Activated CD4-positive, alpha-beta memory T cell treated with anti-CD3 and anti-CD28 coated beads for 36 hours (primary cell): Measurements from ENCODE around the gene FAM53C. TPM values are rescaled to one million over a fixed set of nuclear protein-coding genes. Genes with fewer than 3 reads are reported as not detected.
"Not testable (repeated sequence)": the region's sequence is repeated elsewhere in the genome, so short reads cannot be mapped to it uniquely, and the experiment has no call there.

Source experiments
- CTCF ChIA-PET: fragments of 350-600 bp; sonication (Branson Sonifier 250); formaldehyde crosslinking; loops from one replicate; lab custom pipeline; 2021; ENCODE audit warnings: antibody characterized with exemption, inconsistent platforms; lab: Charles Lee
- POLR2A ChIA-PET: fragments of 350-600 bp; sonication (Branson Sonifier 250); formaldehyde crosslinking; loops from one replicate; lab custom pipeline; 2021; ENCODE audit warnings: antibody characterized with exemption; lab: Charles Lee
- DNase-seq: peaks from one replicate; pipeline ENCODE4 v3.0.0-alpha.2; 2020
- H3K27ac Mint-ChIP-seq: one replicate; pipeline ENCODE4 v1.8.0; 2021; ENCODE audit warnings: mixed read lengths
- H3K27me3 Mint-ChIP-seq: one replicate; pipeline ENCODE4 v1.8.0; 2021; ENCODE audit warnings: mixed read lengths
- H3K36me3 Mint-ChIP-seq: one replicate; pipeline ENCODE4 v1.8.0; 2021; ENCODE audit warnings: mixed read lengths
- H3K4me1 Mint-ChIP-seq: one replicate; pipeline ENCODE4 v1.8.0; 2021; ENCODE audit warnings: low read depth, mixed read lengths
- H3K4me3 Mint-ChIP-seq: one replicate; pipeline ENCODE4 v1.8.0; 2021; ENCODE audit warnings: mild to moderate bottlenecking, mixed read lengths
- H3K9me3 Mint-ChIP-seq: one replicate; pipeline ENCODE4 v1.8.0; 2021; ENCODE audit warnings: mixed read lengths
- intact Hi-C: fragments of 100-400 bp; cut with micrococcal nuclease; formaldehyde crosslinking; loops from one replicate; pipeline ENCODE4 v1.15.1; 2023
- total RNA-seq, 2 experiments: library from RNA; stranded (reverse); gene quantifications; one replicate each; pipeline ENCODE4 v1.2.3, GENCODE V29; 2021

The FAM53C gene
- total RNA-seq: 10 to 100 TPM; 17.2 to 19.2 TPM

DNA sequence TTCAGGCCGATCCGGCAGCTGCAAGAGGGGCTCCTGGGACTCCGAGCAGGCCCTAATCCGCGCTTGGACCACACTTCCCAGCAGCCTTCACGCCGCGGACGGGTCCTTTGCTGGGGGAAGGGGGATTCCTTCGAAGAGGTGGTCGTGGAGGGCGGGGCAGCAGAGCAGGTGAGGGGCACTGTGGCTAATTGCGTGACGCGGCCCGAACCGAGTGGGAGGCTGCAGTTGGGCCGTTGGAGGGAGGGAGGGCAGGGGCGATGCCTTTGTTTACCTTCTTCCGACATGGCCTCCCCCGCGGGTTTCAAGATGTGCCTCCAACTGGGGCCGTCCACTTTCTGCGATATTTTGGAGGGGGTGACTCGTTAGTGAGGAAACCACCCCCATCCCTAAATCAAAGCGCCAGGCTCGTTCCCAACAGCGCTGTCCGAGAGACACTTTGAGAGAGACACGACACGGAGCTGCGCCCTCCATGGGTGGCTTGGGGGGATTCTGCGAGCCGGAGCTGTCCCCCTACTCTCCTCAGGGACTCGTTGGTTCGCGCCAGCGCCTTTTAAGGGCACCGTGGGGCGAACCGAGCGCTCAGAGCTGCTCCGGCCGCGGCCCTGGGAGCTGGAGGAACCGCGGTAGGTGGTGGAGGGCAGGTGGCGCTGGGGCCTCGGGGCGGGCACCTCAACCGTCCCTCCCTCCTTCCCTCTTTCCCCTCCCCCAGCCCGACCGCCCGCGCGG, at the start of gene FAM53C:
Gene FAM53C (plus strand): TSS at position 582 of the 726 bp plus-strand sequence. CDS start 3,070 bp downstream, outside the sequence.
- H3K36me3 Mint-ChIP-seq: peaks cover 7% of the 10 kb centered on the region
- POLR2A ChIA-PET: interaction anchor here (0.5 to 6.0 kb wide), 6 partner anchors 14 to 206 kb away, joined by 3 to 105 read pairs (median 4); partner anchors contain the start of genes BRD8, CDC23, KDM3B and KIF20A
- H3K27ac Mint-ChIP-seq: peak within 1 kb of the TSS; percentile 96
- peak within 1 kb of the TSS; percentile 93 for H3K4me3 Mint-ChIP-seq
- H3K4me1 Mint-ChIP-seq: peaks cover 38% of the 10 kb centered on the region
- CTCF ChIA-PET: interaction anchor here (1.0 to 8.4 kb wide), 4 partner anchors 13 to 159 kb away, joined by 4 to 192 read pairs (median 4); partner anchors contain the start of genes KDM3B and KIF20A
- DNase-seq: peak; percentile 94
- no peaks in the 10 kb centered on the region for H3K27me3 Mint-ChIP-seq
- intact Hi-C loops: loop anchor here (1.0 to 5.0 kb wide), 5 partner anchors 14 to 586 kb away; partner anchors contain the start of genes BRD8, ETF1, HNRNPA0 and HSPA9
- no peaks in the 10 kb centered on the region for H3K9me3 Mint-ChIP-seq

DNA sequence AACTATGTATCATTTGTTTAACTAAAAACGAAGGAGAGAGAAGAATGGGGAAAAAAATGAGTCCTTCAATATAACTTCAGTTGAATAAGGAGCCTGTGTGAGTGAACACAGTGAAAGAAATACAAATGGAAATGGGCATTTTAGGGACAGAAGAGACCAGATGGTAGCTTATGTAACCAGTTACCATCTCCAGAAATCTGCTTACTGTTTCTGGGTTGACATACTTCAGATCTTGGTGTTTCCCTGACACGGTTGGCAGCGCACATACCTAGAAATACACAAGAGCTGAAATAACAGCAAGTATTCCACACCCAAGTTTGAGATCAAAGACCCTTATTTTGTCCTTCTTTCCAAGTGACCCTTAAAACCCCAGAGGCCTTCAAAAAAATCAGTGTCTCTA, 48.8 kb upstream of the FAM53C start:
- Mint-ChIP-seq H3K4me3 (no peak overlapping the region), H3K27ac (no peak overlapping the region), H3K4me1 (no peaks in the 10 kb centered on the region), H3K27me3 (no peaks in the 10 kb centered on the region), H3K9me3 (no peaks in the 10 kb centered on the region), H3K36me3 (no peaks in the 10 kb centered on the region)
- ChIA-PET CTCF (no interaction called here), POLR2A (no interaction called here)
- intact Hi-C loops: no loop called here
- DNase-seq: no peak

- H3K36me3 Mint-ChIP-seq: no peaks in the 10 kb centered on the region
- CTCF ChIA-PET: no interaction called here
- no peak overlapping the region for H3K27ac Mint-ChIP-seq
- no peaks in the 10 kb centered on the region for H3K9me3 Mint-ChIP-seq
- no peak for DNase-seq
- no peaks in the 10 kb centered on the region for H3K27me3 Mint-ChIP-seq
- intact Hi-C loops: no loop called here
- H3K4me1 Mint-ChIP-seq: no peaks in the 10 kb centered on the region
- POLR2A ChIA-PET: no interaction called here
- H3K4me3 Mint-ChIP-seq: no peak overlapping the region
Measured at GRCh38 chr5:138303372-138303771, 34.7 kb upstream of the FAM53C start.

GRCh38 chr5:138305797-138306196, 32.3 kb upstream of the FAM53C start:
- intact Hi-C loops: no loop called here
- CTCF ChIA-PET: interaction anchor here (0.6 kb wide), 1 partner anchor 46 kb away, joined by 3 read pairs; no protein-coding TSS in a partner anchor
- no peak for DNase-seq
- H3K9me3 Mint-ChIP-seq: no peaks in the 10 kb centered on the region
- POLR2A ChIA-PET: no interaction called here
- no peak overlapping the region for H3K27ac Mint-ChIP-seq
- H3K27me3 Mint-ChIP-seq: no peaks in the 10 kb centered on the region
- no peak overlapping the region for H3K4me3 Mint-ChIP-seq
- H3K4me1 Mint-ChIP-seq: no peaks in the 10 kb centered on the region
- H3K36me3 Mint-ChIP-seq: no peaks in the 10 kb centered on the region

DNA sequence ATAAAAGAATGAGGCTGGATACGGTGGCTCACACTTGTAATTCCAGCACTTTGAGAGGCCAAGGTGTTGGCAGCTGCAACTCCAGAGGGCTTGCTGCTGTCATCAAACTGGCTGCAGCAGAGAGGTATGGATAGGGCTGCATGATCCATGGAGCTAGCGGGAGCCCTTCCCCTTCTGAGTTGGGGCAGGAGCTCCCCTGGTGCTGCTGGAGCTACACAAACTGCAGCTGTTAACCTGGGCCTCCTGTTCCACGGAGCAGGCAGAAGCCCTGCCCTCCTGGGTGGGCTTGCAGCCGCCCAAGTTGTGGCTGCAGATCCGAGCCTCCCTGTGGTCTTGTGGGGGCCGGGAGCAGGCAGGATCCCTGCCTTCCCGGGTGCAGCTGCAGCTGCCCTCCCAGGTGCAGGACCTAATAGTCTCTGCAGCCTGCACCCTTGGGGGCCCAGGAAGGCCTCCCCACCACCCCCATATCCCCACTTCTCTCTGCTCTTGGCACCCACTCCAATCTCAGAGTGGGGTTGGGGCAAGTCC, 22.3 kb upstream of the FAM53C start:
- ChIA-PET CTCF (no interaction called here), POLR2A (no interaction called here)
- Mint-ChIP-seq H3K4me3 (no peak overlapping the region), H3K9me3 (no peaks in the 10 kb centered on the region), H3K4me1 (no peaks in the 10 kb centered on the region), H3K36me3 (peaks cover 7% of the 10 kb centered on the region), H3K27me3 (no peaks in the 10 kb centered on the region), H3K27ac (no peak overlapping the region)
- no peak for DNase-seq
- intact Hi-C loops: no loop called here

DNA sequence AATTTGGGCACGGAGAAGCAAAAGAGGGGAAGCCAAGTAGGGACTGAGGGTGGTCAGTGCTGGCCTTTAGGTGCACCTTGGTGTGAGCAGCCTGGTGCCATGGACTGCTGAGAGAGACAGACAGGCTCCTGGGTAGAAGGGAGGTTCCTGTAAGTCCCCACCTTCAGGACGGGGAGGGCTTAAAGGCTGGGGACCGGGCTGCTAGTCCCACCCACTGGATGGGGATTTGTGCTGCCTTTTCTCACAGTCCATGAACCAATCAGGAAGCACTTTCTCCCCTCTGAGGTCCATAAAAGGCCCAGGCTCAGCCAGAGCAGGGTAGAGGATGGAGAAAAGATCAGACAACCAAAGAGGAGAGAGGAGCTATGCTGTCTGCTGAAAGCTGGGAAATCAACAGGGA, 21.7 kb upstream of the FAM53C start:
- Mint-ChIP-seq H3K27ac (no peak overlapping the region), H3K36me3 (peaks cover 7% of the 10 kb centered on the region), H3K4me3 (no peak overlapping the region), H3K4me1 (no peaks in the 10 kb centered on the region), H3K27me3 (no peaks in the 10 kb centered on the region), H3K9me3 (no peaks in the 10 kb centered on the region)
- intact Hi-C loops: no loop called here
- POLR2A ChIA-PET: no interaction called here
- DNase-seq: no peak
- CTCF ChIA-PET: no interaction called here

- H3K27me3 Mint-ChIP-seq, intact Hi-C loops, H3K4me3 Mint-ChIP-seq, CTCF ChIA-PET, H3K27ac Mint-ChIP-seq, DNase-seq, POLR2A ChIA-PET, H3K4me1 Mint-ChIP-seq, H3K36me3 Mint-ChIP-seq, H3K9me3 Mint-ChIP-seq: not testable (repeated sequence)
Measured at GRCh38 chr5:138318211-138318610, 19.9 kb upstream of the FAM53C start.

DNA sequence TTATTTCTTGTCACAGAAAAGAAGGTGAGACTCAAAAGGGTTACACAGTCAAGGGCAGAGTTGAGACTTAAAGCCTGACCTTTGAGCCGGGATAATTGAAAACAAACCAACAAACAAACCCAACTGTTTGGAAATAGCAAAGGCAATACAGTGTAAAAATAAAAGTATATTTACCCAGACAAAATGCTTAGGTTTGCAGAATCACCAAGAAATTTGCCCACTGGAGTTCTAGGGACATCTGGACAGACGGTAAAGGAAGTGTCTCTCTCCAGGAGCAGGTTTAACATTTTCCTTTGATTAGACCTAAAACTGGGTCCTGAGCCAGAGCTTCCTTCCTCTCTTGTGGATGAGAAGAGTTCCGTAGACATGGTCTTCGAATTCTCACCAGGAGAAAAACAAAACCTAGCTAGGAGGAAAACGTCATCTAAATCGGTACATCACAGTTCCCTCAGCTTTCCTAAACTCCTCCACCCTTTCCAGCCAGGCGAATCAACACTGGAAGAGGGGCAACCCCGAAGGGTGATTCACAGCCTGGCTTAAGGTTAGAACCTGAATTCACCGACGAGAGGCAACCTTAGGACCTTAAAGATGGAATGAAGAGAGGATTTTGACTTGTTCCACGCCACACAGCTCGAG, 7.1 kb upstream of the FAM53C start:
- POLR2A ChIA-PET: interaction anchor here (1.0 to 3.5 kb wide), 4 partner anchors 20 to 213 kb away, joined by 4 to 24 read pairs (median 4); partner anchors contain the start of genes CDC23, ETF1 and KDM3B
- peak overlapping the region; percentile 81 for H3K27ac Mint-ChIP-seq

GRCh38 chr5:138331449-138332368, 6.4 kb upstream of the FAM53C start, which contains the start of gene CDC25C:
Gene CDC25C (minus strand): TSS chr5:138331804. CDS start chr5:138331180, 624 bp downstream.
- H3K27ac Mint-ChIP-seq: peak within 1 kb of the TSS; percentile 81
- POLR2A ChIA-PET: interaction anchor here (0.6 to 3.5 kb wide), 7 partner anchors 9 to 212 kb away, joined by 3 to 24 read pairs (median 4); partner anchors contain the start of genes CDC23, ETF1, KDM3B and KIF20A
- H3K4me3 Mint-ChIP-seq: peak within 1 kb of the TSS; percentile 83
- H3K27me3 Mint-ChIP-seq: no peaks in the 10 kb centered on the region
- H3K4me1 Mint-ChIP-seq: peaks cover 23% of the 10 kb centered on the region
- H3K36me3 Mint-ChIP-seq: no peaks in the 10 kb centered on the region
- intact Hi-C loops: loop anchor here (1.0 to 2.0 kb wide), 3 partner anchors 24 to 133 kb away; partner anchors contain the start of genes CDC23 and EGR1
- CTCF ChIA-PET: interaction anchor here (0.8 to 5.8 kb wide), 5 partner anchors 15 to 296 kb away, joined by 3 to 113 read pairs (median 3); partner anchors contain the start of genes BRD8, KDM3B and KIF20A
- DNase-seq: peak; percentile 98
- H3K9me3 Mint-ChIP-seq: no peaks in the 10 kb centered on the region

More for the DNA sequence above, 7.1 kb upstream of the FAM53C start:
- Mint-ChIP-seq H3K4me3 (peak overlapping the region; percentile 83), H3K9me3 (no peaks in the 10 kb centered on the region), H3K4me1 (peaks cover 22% of the 10 kb centered on the region), H3K27me3 (no peaks in the 10 kb centered on the region), H3K36me3 (no peaks in the 10 kb centered on the region)
- CTCF ChIA-PET: interaction anchor here (1.2 to 5.8 kb wide), 3 partner anchors 22 to 295 kb away, joined by 3 to 113 read pairs (median 3); partner anchors contain the start of gene KDM3B
- DNase-seq: no peak
- intact Hi-C loops: loop anchor here (1.0 to 2.0 kb wide), 3 partner anchors 24 to 134 kb away; partner anchors contain the start of genes CDC23 and EGR1

DNA sequence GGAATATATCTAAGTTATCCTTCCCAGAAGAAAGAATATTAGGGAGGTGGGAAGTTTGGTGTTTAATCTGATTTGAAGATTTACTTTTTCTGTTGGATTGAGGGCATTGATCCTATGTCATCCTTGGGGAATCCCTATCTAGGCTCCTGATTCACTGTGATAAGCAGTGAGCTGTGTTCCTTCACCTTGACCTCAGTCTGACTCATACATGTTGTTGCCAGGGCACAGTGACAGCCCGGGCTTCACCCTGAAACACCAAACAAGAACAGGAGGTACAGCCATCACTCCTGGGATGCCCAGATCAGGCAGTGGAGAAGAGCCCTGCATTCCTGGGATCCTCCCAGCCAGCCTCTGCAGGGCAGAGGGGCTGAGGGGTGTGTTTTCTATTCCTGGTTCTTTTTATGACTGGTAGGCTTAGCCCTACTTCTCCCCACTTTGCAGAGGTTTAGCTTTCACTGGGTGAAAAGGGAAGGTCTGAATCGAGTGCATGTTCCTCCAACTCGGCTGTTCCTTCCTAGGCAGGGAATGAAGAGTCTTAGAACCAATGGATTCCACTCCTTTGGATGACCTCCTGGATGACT, 3.1 kb upstream of the FAM53C start:
- DNase-seq: peak; percentile 23
- intact Hi-C loops: loop anchor here (5.0 kb wide), 2 partner anchors 207 to 583 kb away; partner anchors contain the start of genes ETF1 and HNRNPA0
- no peaks in the 10 kb centered on the region for H3K36me3 Mint-ChIP-seq
- no peaks in the 10 kb centered on the region for H3K27me3 Mint-ChIP-seq
- peaks cover 43% of the 10 kb centered on the region for H3K4me1 Mint-ChIP-seq
- CTCF ChIA-PET: interaction anchor here (0.6 to 5.8 kb wide), 2 partner anchors 18 to 369 kb away, joined by 3 to 113 read pairs; partner anchors contain the start of gene KDM3B
- H3K9me3 Mint-ChIP-seq: no peaks in the 10 kb centered on the region
- H3K4me3 Mint-ChIP-seq: peak overlapping the region; percentile 24
- POLR2A ChIA-PET: no interaction called here
- H3K27ac Mint-ChIP-seq: no peak overlapping the region
